K562 (cell line): ENCODE data around the gene NKIRAS2.

Experiments used
- CBX8 ChIP-seq: fragments of 200-600 bp; sonication (generic); IDR thresholded peaks from 2 replicates; pipeline ENCODE4 v1.6.1; 2012; ENCODE audit warnings: borderline replicate concordance, mixed run types, low read depth, mild to moderate bottlenecking, moderate library complexity, mixed read lengths, low read length, control low read depth, inconsistent platforms; ENCODE audit not compliant: poor library complexity, severe bottlenecking; ENCODE audit errors: extremely low read depth
- KAT8 ChIP-seq: fragments of 450-650 bp; IDR thresholded peaks from 2 replicates; pipeline ENCODE4 v1.6.1; 2016; ENCODE audit warnings: low read depth, mild to moderate bottlenecking
- ZNF316 ChIP-seq: fragments of 450-650 bp; IDR thresholded peaks from 2 replicates; pipeline ENCODE4 v1.6.1; 2016
- TF ChIP-seq, protein P1 (sequence below), 3 experiments: IDR thresholded peaks in 2 of 3; conservative IDR thresholded peaks in 1 of 3; 2 replicates each; pipeline ENCODE4 v1.5.1; 2011 to 2012; ENCODE audit warnings: low read length in 3 of 3, mild to moderate bottlenecking in 3 of 3, control low read depth in 2 of 3, improper control_type of control experiment in 1 of 3, inconsistent platforms in 1 of 3, low read depth in 1 of 3, mixed read lengths in 1 of 3, moderate library complexity in 1 of 3; ENCODE audit not compliant: insufficient read depth in 2 of 3
- TF ChIP-seq, protein P2 (sequence below), 2 experiments: fragments of 450-650 bp; formaldehyde crosslinking in 1 of 2; IDR thresholded peaks; 2 replicates each; pipeline versions ENCODE4 v1.4.0 to v1.6.1; 2014 to 2020; ENCODE audit warnings: mild to moderate bottlenecking in 2 of 2, borderline replicate concordance in 1 of 2, low read depth in 1 of 2

DNA sequence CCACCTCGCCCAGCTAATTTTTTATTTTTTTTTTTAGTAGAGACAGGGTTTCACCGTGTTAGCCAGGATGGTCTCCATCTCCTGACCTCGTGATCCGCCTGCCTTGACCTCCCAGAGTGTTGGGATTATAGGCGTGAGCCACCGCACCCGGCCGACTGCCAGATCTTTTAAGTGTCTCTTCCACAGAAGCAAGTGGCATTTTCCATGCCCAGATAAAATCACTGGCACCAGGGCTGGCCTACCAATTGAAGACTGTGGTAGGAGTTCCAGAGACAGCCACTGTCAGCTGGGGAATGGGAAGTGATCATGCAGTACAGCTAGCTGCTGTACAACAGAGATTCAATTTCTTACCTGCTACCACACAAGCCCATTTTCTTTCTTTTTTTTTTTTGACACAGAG is 35.4 kb upstream of the NKIRAS2 start:
- TF ChIP-seq KAT8 (no peak), CBX8 (no peak), ZNF316 (no peak)
- TF ChIP-seq, protein P1, sequence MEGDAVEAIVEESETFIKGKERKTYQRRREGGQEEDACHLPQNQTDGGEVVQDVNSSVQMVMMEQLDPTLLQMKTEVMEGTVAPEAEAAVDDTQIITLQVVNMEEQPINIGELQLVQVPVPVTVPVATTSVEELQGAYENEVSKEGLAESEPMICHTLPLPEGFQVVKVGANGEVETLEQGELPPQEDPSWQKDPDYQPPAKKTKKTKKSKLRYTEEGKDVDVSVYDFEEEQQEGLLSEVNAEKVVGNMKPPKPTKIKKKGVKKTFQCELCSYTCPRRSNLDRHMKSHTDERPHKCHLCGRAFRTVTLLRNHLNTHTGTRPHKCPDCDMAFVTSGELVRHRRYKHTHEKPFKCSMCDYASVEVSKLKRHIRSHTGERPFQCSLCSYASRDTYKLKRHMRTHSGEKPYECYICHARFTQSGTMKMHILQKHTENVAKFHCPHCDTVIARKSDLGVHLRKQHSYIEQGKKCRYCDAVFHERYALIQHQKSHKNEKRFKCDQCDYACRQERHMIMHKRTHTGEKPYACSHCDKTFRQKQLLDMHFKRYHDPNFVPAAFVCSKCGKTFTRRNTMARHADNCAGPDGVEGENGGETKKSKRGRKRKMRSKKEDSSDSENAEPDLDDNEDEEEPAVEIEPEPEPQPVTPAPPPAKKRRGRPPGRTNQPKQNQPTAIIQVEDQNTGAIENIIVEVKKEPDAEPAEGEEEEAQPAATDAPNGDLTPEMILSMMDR (IDR thresholded peaks at IDR 0.05 in 2 of 3, conservative IDR thresholded peaks at IDR 0.05 in 1 of 3; ENCODE audit: insufficient read depth in 2 of 3, low read depth in 1 of 3, low read length in 3 of 3) = no peak
- TF ChIP-seq, protein P2, sequence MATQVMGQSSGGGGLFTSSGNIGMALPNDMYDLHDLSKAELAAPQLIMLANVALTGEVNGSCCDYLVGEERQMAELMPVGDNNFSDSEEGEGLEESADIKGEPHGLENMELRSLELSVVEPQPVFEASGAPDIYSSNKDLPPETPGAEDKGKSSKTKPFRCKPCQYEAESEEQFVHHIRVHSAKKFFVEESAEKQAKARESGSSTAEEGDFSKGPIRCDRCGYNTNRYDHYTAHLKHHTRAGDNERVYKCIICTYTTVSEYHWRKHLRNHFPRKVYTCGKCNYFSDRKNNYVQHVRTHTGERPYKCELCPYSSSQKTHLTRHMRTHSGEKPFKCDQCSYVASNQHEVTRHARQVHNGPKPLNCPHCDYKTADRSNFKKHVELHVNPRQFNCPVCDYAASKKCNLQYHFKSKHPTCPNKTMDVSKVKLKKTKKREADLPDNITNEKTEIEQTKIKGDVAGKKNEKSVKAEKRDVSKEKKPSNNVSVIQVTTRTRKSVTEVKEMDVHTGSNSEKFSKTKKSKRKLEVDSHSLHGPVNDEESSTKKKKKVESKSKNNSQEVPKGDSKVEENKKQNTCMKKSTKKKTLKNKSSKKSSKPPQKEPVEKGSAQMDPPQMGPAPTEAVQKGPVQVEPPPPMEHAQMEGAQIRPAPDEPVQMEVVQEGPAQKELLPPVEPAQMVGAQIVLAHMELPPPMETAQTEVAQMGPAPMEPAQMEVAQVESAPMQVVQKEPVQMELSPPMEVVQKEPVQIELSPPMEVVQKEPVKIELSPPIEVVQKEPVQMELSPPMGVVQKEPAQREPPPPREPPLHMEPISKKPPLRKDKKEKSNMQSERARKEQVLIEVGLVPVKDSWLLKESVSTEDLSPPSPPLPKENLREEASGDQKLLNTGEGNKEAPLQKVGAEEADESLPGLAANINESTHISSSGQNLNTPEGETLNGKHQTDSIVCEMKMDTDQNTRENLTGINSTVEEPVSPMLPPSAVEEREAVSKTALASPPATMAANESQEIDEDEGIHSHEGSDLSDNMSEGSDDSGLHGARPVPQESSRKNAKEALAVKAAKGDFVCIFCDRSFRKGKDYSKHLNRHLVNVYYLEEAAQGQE (IDR thresholded peaks at IDR 0.05; ENCODE audit: borderline replicate concordance) = no peak
- TF ChIP-seq, protein P2 (CRISPR knock-in tag; IDR thresholded peaks at IDR 0.05; ENCODE audit: low read depth) = no peak
